GM12891 (cell line): ENCODE measurements around the gene PLCXD1.
"Not testable (repeated sequence)": the region's sequence is repeated elsewhere in the genome, so short reads cannot be mapped to it uniquely, and the experiment has no call there.

ENCODE experiments used
- DNase-seq: peaks from one replicate; pipeline ENCODE4 v3.0.0; 2011; ENCODE audit warnings: low spot score; ENCODE audit not compliant: insufficient read length
- FAIRE-seq: peaks from 2 replicates; lab custom pipeline; 2011; peaks lifted over from hg19 to GRCh38; lab: Jason Lieb, UNC
- PAX5 ChIP-seq: IDR thresholded peaks from 2 replicates; pipeline ENCODE4 v1.6.1; 2011; ENCODE audit warnings: low read length, moderate library complexity, mild to moderate bottlenecking; ENCODE audit not compliant: insufficient read depth, severe bottlenecking
- POLR2A ChIP-seq: IDR thresholded peaks from 2 replicates; pipeline ENCODE4 v1.6.1; 2011; ENCODE audit warnings: low read depth, low read length, control low read depth
- POLR2AphosphoS5 ChIP-seq: IDR thresholded peaks from 2 replicates; pipeline ENCODE4 v1.6.1; 2011; ENCODE audit warnings: low read depth, low read length, control low read depth
- POU2F2 ChIP-seq: IDR thresholded peaks from 2 replicates; pipeline ENCODE4 v1.6.1; 2011; ENCODE audit warnings: low read depth, mild to moderate bottlenecking, control low read depth, low read length, moderate library complexity
- SPI1 ChIP-seq: IDR thresholded peaks from 2 replicates; pipeline ENCODE4 v1.6.1; 2011; ENCODE audit warnings: low read depth, low read length, control low read depth
- TAF1 ChIP-seq: IDR thresholded peaks from 2 replicates; pipeline ENCODE4 v1.6.1; 2011; ENCODE audit warnings: low read depth, low read length, control low read depth

PLCXD1 gene

GRCh38 chrX:319579-320125 lies 38.5 kb downstream of the PLCXD1 start:
- no peak for FAIRE-seq
- no peak for DNase-seq
- TF ChIP-seq POLR2A (no peak), POU2F2 (no peak), PAX5 (no peak), TAF1 (no peak), SPI1 (no peak), POLR2AphosphoS5 (no peak)

- DNase-seq (no peak), FAIRE-seq (no peak)
- TF ChIP-seq POU2F2, result no peak
- TF ChIP-seq POLR2AphosphoS5, result no peak
- TF ChIP-seq POLR2A, result no peak
- TF ChIP-seq SPI1, result no peak
- TF ChIP-seq PAX5, result no peak
- TF ChIP-seq TAF1, result no peak
Observed at GRCh38 chrX:320126-320783, 39.1 kb downstream of the PLCXD1 start.

- DNase-seq, result no peak
- TF ChIP-seq SPI1 (no peak), POLR2AphosphoS5 (no peak), PAX5 (no peak), POU2F2 (no peak), TAF1 (no peak), POLR2A (no peak)
- no peak for FAIRE-seq
Observed at GRCh38 chrX:323721-324628, 42.8 kb downstream of the PLCXD1 start.

GRCh38 chrX:324664-325063 lies 43.5 kb downstream of the PLCXD1 start:
- not testable (repeated sequence) for FAIRE-seq, DNase-seq

- no peak for FAIRE-seq
- DNase-seq, result no peak
- TF ChIP-seq POU2F2, result no peak
- TF ChIP-seq POLR2A, result no peak
- TF ChIP-seq SPI1, result no peak
- TF ChIP-seq POLR2AphosphoS5, result no peak
- no peak for TF ChIP-seq PAX5
- TF ChIP-seq TAF1, result no peak
Observed at GRCh38 chrX:327660-328126, 46.5 kb downstream of the PLCXD1 start.

- FAIRE-seq (no peak), DNase-seq (no peak)
- TF ChIP-seq POU2F2 (no peak), POLR2AphosphoS5 (no peak), SPI1 (no peak), TAF1 (no peak), PAX5 (no peak), POLR2A (no peak)
Observed at GRCh38 chrX:329291-329910, 48.2 kb downstream of the PLCXD1 start.

GRCh38 chrX:330141-330725 lies 49.1 kb downstream of the PLCXD1 start:
- DNase-seq, FAIRE-seq: not testable (repeated sequence)

GRCh38 chrX:330726-331150 lies 49.6 kb downstream of the PLCXD1 start:
- FAIRE-seq (no peak), DNase-seq (no peak)
- TF ChIP-seq SPI1, result no peak
- TF ChIP-seq POLR2AphosphoS5, result no peak
- no peak for TF ChIP-seq TAF1
- no peak for TF ChIP-seq POLR2A
- no peak for TF ChIP-seq POU2F2
- no peak for TF ChIP-seq PAX5

- TF ChIP-seq TAF1 (no peak), POLR2A (no peak), POLR2AphosphoS5 (no peak)
- DNase-seq (no peak), FAIRE-seq (no peak)
Observed at GRCh38 chrX:331151-331824, 50.1 kb downstream of the PLCXD1 start.
